Endothelial cell of umbilical vein (primary cell): ENCODE results near the gene CPLX1. TPM values are rescaled to one million over a fixed set of nuclear protein-coding genes. Genes with fewer than 3 reads are reported as not detected.

Experiments
- BruUV-seq: library from RNA; stranded (reverse); fragments of 400-500 nt; replicated peaks from 2 replicates; lab custom pipeline; 2021; lab: Mats Ljungman, UMichigan
- CTCF ChIA-PET: fragments of 300-600, 350-600 bp; sonication (Branson Sonifier 250); formaldehyde crosslinking; loops from one replicate; lab custom pipeline; 2021; ENCODE audit warnings: antibody characterized with exemption, inconsistent platforms; lab: Charles Lee
- POLR2A ChIA-PET: fragments of 300-600, 350-600 bp; sonication (Branson Sonifier 250); formaldehyde crosslinking; loops from one replicate; lab custom pipeline; 2021; ENCODE audit warnings: antibody characterized with exemption, inconsistent platforms; lab: Charles Lee
- DNase-seq: peaks from one replicate; pipeline ENCODE4 v3.0.0-alpha.2; 2011; ENCODE audit warnings: low read depth, low spot score
- FAIRE-seq: peaks from 2 replicates; lab custom pipeline; 2011; peaks lifted over from hg19 to GRCh38; lab: Jason Lieb, UNC
- H2AFZ ChIP-seq: 2 replicates; pipeline ENCODE4 v1.6.0; 2012; ENCODE audit warnings: low read depth, low read length, control low read depth, inconsistent platforms
- H3K27ac ChIP-seq: 2 replicates; pipeline ENCODE4 v1.5.1; 2011; ENCODE audit warnings: low read depth, mild to moderate bottlenecking, control low read depth, low read length, moderate library complexity; ENCODE audit not compliant: insufficient read depth
- H3K27me3 ChIP-seq, 2 experiments: 2 replicates each; pipeline versions ENCODE4 v1.6.0 to v1.6.1; 2011; ENCODE audit warnings: low read length in 2 of 2, mixed read lengths in 1 of 2; ENCODE audit not compliant: control insufficient read depth in 2 of 2, insufficient read depth in 2 of 2
- H3K36me3 ChIP-seq, 2 experiments: 2 replicates in 1 of 2; 3 replicates in 1 of 2; pipeline ENCODE4 v1.5.1; 2011; ENCODE audit warnings: low read length in 2 of 2, mild to moderate bottlenecking in 1 of 2, moderate library complexity in 1 of 2; ENCODE audit not compliant: control insufficient read depth in 2 of 2, insufficient read depth in 2 of 2; ENCODE audit errors: extremely low read depth in 1 of 2
- H3K4me1 ChIP-seq: 3 replicates; pipeline ENCODE4 v1.5.1; 2011; ENCODE audit warnings: mild to moderate bottlenecking, low read length; ENCODE audit not compliant: control insufficient read depth, insufficient read depth; ENCODE audit errors: extremely low read depth
- H3K4me2 ChIP-seq: 2 replicates; pipeline ENCODE4 v1.6.1; 2011; ENCODE audit warnings: low read length, control low read depth, mixed read lengths; ENCODE audit not compliant: insufficient read depth
- H3K4me3 ChIP-seq, 3 experiments: fragments of 200-600 bp in 1 of 3; sonication (generic), shearing (Covaris generic) in 1 of 3; replicated peaks in 1 of 3; 2 replicates each; pipeline ENCODE4 v1.5.1; 2011 to 2016; ENCODE audit warnings: control low read depth in 3 of 3, low read length in 3 of 3, mild to moderate bottlenecking in 2 of 3, inconsistent platforms in 1 of 3, low read depth in 1 of 3, moderate library complexity in 1 of 3; ENCODE audit not compliant: insufficient read depth in 1 of 3
- H3K79me2 ChIP-seq: 2 replicates; pipeline ENCODE4 v1.6.0; 2012; ENCODE audit warnings: low read length, inconsistent platforms; ENCODE audit not compliant: control insufficient read depth, insufficient read depth
- H3K9ac ChIP-seq: replicated peaks from 2 replicates; pipeline ENCODE3; 2011; ENCODE audit warnings: low read length, control low read depth; ENCODE audit not compliant: insufficient read depth; ENCODE audit errors: extremely low read depth
- H3K9me1 ChIP-seq: replicated peaks from 3 replicates; pipeline ENCODE4 v1.6.0; 2011; ENCODE audit warnings: mild to moderate bottlenecking, low read length; ENCODE audit not compliant: control insufficient read depth, insufficient read depth; ENCODE audit errors: extremely low read depth
- H3K9me3 ChIP-seq: replicated peaks from 2 replicates; pipeline ENCODE4 v1.5.1; 2012; ENCODE audit warnings: low read length, inconsistent platforms; ENCODE audit not compliant: control insufficient read depth, insufficient read depth
- H4K20me1 ChIP-seq: replicated peaks from 2 replicates; pipeline ENCODE3; 2011; ENCODE audit warnings: mild to moderate bottlenecking, low read length; ENCODE audit not compliant: control insufficient read depth, insufficient read depth; ENCODE audit errors: extremely low read depth
- CTCF ChIP-seq, 2 donors: IDR thresholded peaks; 1 replicate in 1 of 2; 2 replicates in 1 of 2; pipeline ENCODE4 v1.5.1; 2011; ENCODE audit warnings: low read length in 2 of 2, mild to moderate bottlenecking in 2 of 2, moderate library complexity in 2 of 2, control low read depth in 1 of 2, inconsistent platforms in 1 of 2, low read depth in 1 of 2; ENCODE audit not compliant: insufficient read depth in 1 of 2; ENCODE audit errors: extremely low read depth in 1 of 2
- EZH2 ChIP-seq: IDR thresholded peaks from 2 replicates; pipeline ENCODE4 v1.6.1; 2012; ENCODE audit warnings: borderline replicate concordance, low read depth, mild to moderate bottlenecking, moderate library complexity, low read length, inconsistent platforms; ENCODE audit not compliant: severe bottlenecking
- FOS ChIP-seq: IDR thresholded peaks from 2 replicates; pipeline ENCODE4 v1.6.1; 2011; ENCODE audit warnings: mild to moderate bottlenecking, low read length, moderate library complexity, borderline replicate concordance; ENCODE audit not compliant: insufficient read depth
- GATA2 ChIP-seq: IDR thresholded peaks from 2 replicates; pipeline ENCODE4 v1.7.0; 2011; ENCODE audit warnings: low read depth, mild to moderate bottlenecking, moderate library complexity, mixed read lengths, low read length; ENCODE audit not compliant: insufficient read length, insufficient read depth
- JUN ChIP-seq: IDR thresholded peaks from 2 replicates; pipeline ENCODE4 v1.6.1; 2011; ENCODE audit warnings: borderline replicate concordance, low read depth; ENCODE audit not compliant: insufficient read length, insufficient read depth
- MYC ChIP-seq: IDR thresholded peaks from one replicate; pipeline ENCODE4 v1.6.1; 2011; ENCODE audit warnings: mild to moderate bottlenecking, low read depth, low read length
- POLR2A ChIP-seq: IDR thresholded peaks from 2 replicates; pipeline ENCODE4 v1.6.1; 2012; ENCODE audit warnings: low read depth, mild to moderate bottlenecking, control low read depth, low read length
- POLR2AphosphoS5 ChIP-seq: IDR thresholded peaks from 2 replicates; pipeline ENCODE4 v1.6.1; 2012; ENCODE audit warnings: low read depth, mild to moderate bottlenecking, control low read depth, low read length, moderate library complexity; ENCODE audit not compliant: insufficient read depth
- dilution Hi-C: fragments of 300-500 bp; cut with MboI; formaldehyde crosslinking; loops from one replicate; pipeline ENCODE4 v1.15.0; 2019; ENCODE audit warnings: low sequenced_read_pairs; ENCODE audit not compliant: extremely low pct_ligation_motif_present
- intact Hi-C: fragments of 100-400 bp; cut with micrococcal nuclease; formaldehyde crosslinking; loops from one replicate; pipeline ENCODE4 v1.10.0; 2022
- polyA plus RNA-seq, 4 experiments: library from polyadenylated mRNA; depleted of rRNA in 3 of 4; stranded (reverse) in 3 of 4; unstranded in 1 of 4; fragments of >200 nt; gene quantifications; 2 replicates each; pipeline versions ENCODE4 v1.2.1 to v1.2.3, GENCODE V29; 2011 to 2012; ENCODE audit warnings: missing spikeins in 1 of 4
- total RNA-seq: library from RNA; stranded (reverse); gene quantifications from 2 replicates; pipeline ENCODE4 v1.2.3, GENCODE V29; 2021
- TF ChIP-seq, protein P1 (sequence below): IDR thresholded peaks from 2 replicates; pipeline ENCODE4 v1.6.1; 2011; ENCODE audit not compliant: insufficient read depth, insufficient read length

The CPLX1 gene
- total and polyA plus RNA-seq, 2 donors (not counting 3 experiments of a cell fraction or from before 2014, with no cell fraction given) = 1.0 to 1.8 TPM

GRCh38 chr4:864456-865120, 38.7 kb upstream of the CPLX1 start:
- H2AFZ ChIP-seq = no peak overlapping the region
- FAIRE-seq (no peak), DNase-seq (no peak)
- H3K79me2 ChIP-seq = no peaks in the 10 kb centered on the region
- no peak overlapping the region for H3K4me3 ChIP-seq
- no peak for TF ChIP-seq CTCF (IDR thresholded peaks at IDR 0.05; ENCODE audit: extremely low read depth in 1 of 2, insufficient read depth in 1 of 2, low read depth in 1 of 2, low read length in 2 of 2)
- TF ChIP-seq POLR2A = no peak
- TF ChIP-seq FOS = no peak
- no peak for TF ChIP-seq EZH2
- no peak for TF ChIP-seq GATA2
- no peak for TF ChIP-seq POLR2AphosphoS5
- no peak for TF ChIP-seq MYC
- TF ChIP-seq JUN = no peak
- TF ChIP-seq, protein P1, sequence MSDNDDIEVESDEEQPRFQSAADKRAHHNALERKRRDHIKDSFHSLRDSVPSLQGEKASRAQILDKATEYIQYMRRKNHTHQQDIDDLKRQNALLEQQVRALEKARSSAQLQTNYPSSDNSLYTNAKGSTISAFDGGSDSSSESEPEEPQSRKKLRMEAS = no peak
- intact Hi-C loops (no loop called here), dilution Hi-C loops (no loop called here)
- BruUV-seq = no TSS peak
- H3K9me3 ChIP-seq = no peaks in the 10 kb centered on the region
- CTCF ChIA-PET = no interaction called here
- H3K36me3 ChIP-seq = peaks cover 2 to 48% of the 10 kb centered on the region in 2 experiments
- H4K20me1 ChIP-seq = no peaks in the 10 kb centered on the region
- H3K9me1 ChIP-seq = no peaks in the 10 kb centered on the region
- H3K9ac ChIP-seq = no peak overlapping the region
- no peak overlapping the region for H3K4me2 ChIP-seq
- H3K27ac ChIP-seq = no peak overlapping the region
- POLR2A ChIA-PET = no interaction called here
- no peaks in the 10 kb centered on the region for H3K27me3 ChIP-seq
- H3K4me1 ChIP-seq = no peaks in the 10 kb centered on the region
